HEK293T (cell line): ENCODE measurements around the gene TTC13.

Experiments
- ELF4 ChIP-seq: fragments of 450-650 bp; IDR thresholded peaks from 2 replicates; pipeline ENCODE4 v1.6.1; 2017; ENCODE audit warnings: antibody characterized with exemption
- FOXA1 ChIP-seq: fragments of 450-650 bp; IDR thresholded peaks from 2 replicates; pipeline ENCODE4 v1.6.1; 2016; ENCODE audit warnings: mild to moderate bottlenecking
- FOXM1 ChIP-seq: fragments of 450-650 bp; IDR thresholded peaks from 2 replicates; pipeline ENCODE4 v1.6.1; 2017; ENCODE audit warnings: mild to moderate bottlenecking, borderline replicate concordance
- NFRKB ChIP-seq: fragments of 450-650 bp; IDR thresholded peaks from 2 replicates; pipeline ENCODE4 v1.6.1; 2016; ENCODE audit warnings: mild to moderate bottlenecking, moderate library complexity
- SUZ12 ChIP-seq: fragments of 450-650 bp; IDR thresholded peaks from 2 replicates; pipeline ENCODE4 v1.6.1; 2016; ENCODE audit warnings: mild to moderate bottlenecking

DNA sequence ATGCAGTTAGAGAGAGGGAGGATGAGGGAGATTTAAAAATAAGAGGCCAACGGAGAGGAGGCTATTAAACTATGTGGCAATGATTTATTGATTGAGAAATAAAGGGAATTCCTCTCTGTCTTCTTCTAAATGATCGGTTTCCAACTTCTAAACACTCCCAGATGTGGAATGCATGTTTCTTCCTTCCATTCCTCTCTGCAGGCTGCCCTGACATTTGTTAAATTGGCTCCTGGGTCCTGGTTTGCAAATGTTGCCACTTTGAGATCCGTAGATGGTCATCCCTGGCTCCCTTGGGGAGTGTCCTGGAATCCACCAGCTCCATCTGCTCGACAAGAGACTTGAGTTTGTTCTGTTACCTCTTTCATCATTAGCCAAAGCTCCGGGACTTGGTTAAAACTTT, 100.1 kb downstream of the TTC13 start:
- no peak for TF ChIP-seq FOXM1
- no peak for TF ChIP-seq SUZ12
- no peak for TF ChIP-seq ELF4
- TF ChIP-seq FOXA1, result no peak
- no peak for TF ChIP-seq NFRKB
